Heart right ventricle (tissue), 16 donors: ENCODE data around the gene MCF2L2. TPM values are rescaled to one million over a fixed set of nuclear protein-coding genes. Genes with fewer than 3 reads are reported as not detected.

Experiments
- ATAC-seq, 8 donors: fragments of 200-7000 bp; cut with Tn5 transposase; one replicate each; pipeline ENCODE4 v1.9.1; 2020; ENCODE audit warnings: mild to moderate bottlenecking in 8 of 8, moderate library complexity in 8 of 8, moderate number of reproducible peaks in 1 of 8
- DNase-seq, 2 donors: peaks; one replicate each; pipeline ENCODE4 v3.0.0-alpha.2; 2020
- H3K27ac ChIP-seq, 10 donors: fragments of 200-600 bp; sonication (generic) in 2 of 10; one replicate each; pipeline versions ENCODE4 v1.5.0 to v1.8.0; 2020 to 2022; ENCODE audit warnings: mild to moderate bottlenecking in 3 of 10
- H3K27me3 ChIP-seq, 7 donors: fragments of 200-600 bp; one replicate each; pipeline ENCODE4 v1.8.0; 2021 to 2022; ENCODE audit warnings: mild to moderate bottlenecking in 2 of 7
- H3K36me3 ChIP-seq, 9 donors: fragments of 200-600 bp; sonication (generic) in 1 of 9; one replicate each; pipeline versions ENCODE4 v1.5.0 to v1.8.0; 2020 to 2022; ENCODE audit warnings: mild to moderate bottlenecking in 2 of 9
- H3K4me1 ChIP-seq, 9 donors: fragments of 200-600 bp; sonication (generic) in 1 of 9; one replicate each; pipeline versions ENCODE4 v1.5.0 to v1.8.0; 2020 to 2022; ENCODE audit warnings: mild to moderate bottlenecking in 4 of 9
- H3K4me3 ChIP-seq, 10 donors: fragments of 200-600 bp; sonication (generic) in 2 of 10; one replicate each; pipeline versions ENCODE4 v1.5.0 to v1.8.0; 2020 to 2022; ENCODE audit warnings: mild to moderate bottlenecking in 7 of 10, moderate library complexity in 2 of 10
- H3K9me3 ChIP-seq, 11 donors: fragments of 200-600 bp in 10 of 11; sonication (generic) in 2 of 11; one replicate each; pipeline versions ENCODE4 v1.5.0 to v1.8.0; 2013 to 2022; ENCODE audit warnings: mild to moderate bottlenecking in 2 of 11, control low read depth in 1 of 11, moderate library complexity in 1 of 11
- WGBS, 2 donors: extraction: QIAGEN DNeasy Blood & Tissue Kit; methylation state at CpG; one replicate each; pipeline ENCODE4 v1.1.7; 2013; ENCODE audit warnings: inconsistent platforms in 1 of 2; 5-methylcytosine and 5-hydroxymethylcytosine counted together
- intact Hi-C, 10 donors: fragments of 100-400 bp; cut with DNase I; formaldehyde crosslinking; loops; one replicate each; pipeline versions ENCODE4 v1.11.1 to v1.14.2; 2022
- polyA plus RNA-seq, 2 donors: library from polyadenylated mRNA; stranded (reverse); fragments of 200-250 nt; gene quantifications; one replicate each; pipeline ENCODE4 v1.2.3, GENCODE V29; 2013
- total RNA-seq, 10 donors: library from RNA; stranded (reverse); fragmentation: NEBNext Ultra II Directional in 3 of 10; extraction: Animal tissue kit (Norgen Biotek cat#: 25700) in 3 of 10; gene quantifications; one replicate each; pipeline versions ENCODE4 v1.2.1 to v1.2.4, GENCODE V29; 2021 to 2023
- TF ChIP-seq, protein P1 (sequence below), 9 donors: fragments of 200-600 bp; sonication (generic) in 2 of 9; IDR thresholded peaks; one replicate each; pipeline versions ENCODE4 v1.5.0 to v1.8.0; 2021 to 2022; ENCODE audit warnings: antibody characterized with exemption in 9 of 9, mild to moderate bottlenecking in 5 of 9, moderate library complexity in 1 of 9
- donor health status: Arrhythmogenic right ventricular cardiomyopathy.
- donor health status: ischemic (EF 13 %, LVEDD 7.1; RV severe dilation, severe dysfunction).
- donor health status: healthy with polysubstance abuse.
- donor health status: DM: no; HTN: yes; CAD: no.
- donor health status: DM: no; HTN: no; CAD: no.
- donor health status: ischemic (EF 25% LVEDD 6.9; RV normal size, moderate dysfunction).
- donor health status: ischemic (EF 25% LVEDD 5.7; RV mildly dilated, moderate dysfunction).
- donor health status: healthy.
- donor health status: DM: yes; HTN: yes; CAD: no.
- donor health status: Ischemic cardiomyopathy.
- donor health status: ischemic (EF 35%, LVEDD 5.7; RV mildly dilated, moderate dysfunction).
- donor health status: nonischemic (EF 11% LVEDD 7.7; RV severe dilation, severe dysfunction).
- donor health status: DM: yes; HTN: yes; CAD: no.
- donor health status: PGD.
- donor health status: ischemic (EF 29% LVEDD 5.4; RV normal size, mild dysfunction).
- donor health status: nonischemic (EF 23%, LVEDD 6.1; RV moderate dilation, normal function).

The MCF2L2 gene
- total and polyA plus RNA-seq, 12 donors: 0.09 to 1.5 (median 0.40) TPM; not detected in 1

DNA sequence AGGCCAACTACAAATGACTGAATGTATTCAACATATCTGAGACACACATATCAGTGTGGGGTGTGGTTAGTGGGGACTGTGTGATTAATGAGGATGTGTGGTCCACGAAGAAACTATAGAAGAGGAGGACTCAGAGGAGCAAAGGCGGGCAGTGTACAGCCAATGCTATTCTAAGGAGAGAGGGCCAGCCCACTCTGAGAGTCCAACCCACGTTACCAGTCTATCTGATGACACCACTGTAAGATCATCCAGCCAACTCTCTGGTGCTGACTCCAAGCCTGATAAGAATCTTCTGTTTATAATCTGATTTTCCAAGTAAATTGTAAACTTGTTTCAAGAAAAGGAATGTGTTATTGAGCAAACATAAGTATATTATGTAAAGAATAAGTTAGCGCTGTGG is 47.2 kb downstream of the MCF2L2 start:
- no peak for DNase-seq

DNA sequence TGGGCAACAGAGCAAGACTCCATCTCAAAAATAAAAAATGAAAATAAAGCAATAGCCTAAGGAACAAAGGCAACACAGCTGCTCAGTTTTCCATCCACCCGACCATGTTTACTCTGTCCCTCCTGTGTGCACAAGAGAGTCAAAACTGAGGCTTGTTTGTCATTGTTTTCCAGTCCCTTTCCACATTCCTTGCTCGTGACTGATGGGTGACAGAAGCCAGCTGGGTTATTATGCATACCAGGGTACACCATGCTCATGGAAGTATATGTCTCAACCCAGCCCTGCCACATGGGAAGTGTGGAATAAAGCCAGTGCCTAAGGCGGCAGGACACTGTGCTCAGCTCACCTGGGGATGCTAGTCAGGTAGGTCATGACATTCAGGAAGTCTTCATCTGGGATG is 49.5 kb downstream of the MCF2L2 start:
- H3K36me3 ChIP-seq: no peaks in the 10 kb centered on the region
- WGBS, 2 donors: 77 to 84% methylated on average over 3 of the region's 3 CpGs
- intact Hi-C loops: loop anchor here in 1 of 10 donors (10.0 kb wide), 1 partner anchor 124 kb away; the partner anchor contains the start of gene B3GNT5
- DNase-seq (no peak), ATAC-seq (no peak)
- no peak overlapping the region for H3K27ac ChIP-seq
- no peaks in the 10 kb centered on the region for H3K9me3 ChIP-seq
- no peak overlapping the region for H3K4me3 ChIP-seq
- H3K27me3 ChIP-seq: peaks cover 0 to 6% (median 0%) of the 10 kb centered on the region in 7 donors
- TF ChIP-seq, protein P1, sequence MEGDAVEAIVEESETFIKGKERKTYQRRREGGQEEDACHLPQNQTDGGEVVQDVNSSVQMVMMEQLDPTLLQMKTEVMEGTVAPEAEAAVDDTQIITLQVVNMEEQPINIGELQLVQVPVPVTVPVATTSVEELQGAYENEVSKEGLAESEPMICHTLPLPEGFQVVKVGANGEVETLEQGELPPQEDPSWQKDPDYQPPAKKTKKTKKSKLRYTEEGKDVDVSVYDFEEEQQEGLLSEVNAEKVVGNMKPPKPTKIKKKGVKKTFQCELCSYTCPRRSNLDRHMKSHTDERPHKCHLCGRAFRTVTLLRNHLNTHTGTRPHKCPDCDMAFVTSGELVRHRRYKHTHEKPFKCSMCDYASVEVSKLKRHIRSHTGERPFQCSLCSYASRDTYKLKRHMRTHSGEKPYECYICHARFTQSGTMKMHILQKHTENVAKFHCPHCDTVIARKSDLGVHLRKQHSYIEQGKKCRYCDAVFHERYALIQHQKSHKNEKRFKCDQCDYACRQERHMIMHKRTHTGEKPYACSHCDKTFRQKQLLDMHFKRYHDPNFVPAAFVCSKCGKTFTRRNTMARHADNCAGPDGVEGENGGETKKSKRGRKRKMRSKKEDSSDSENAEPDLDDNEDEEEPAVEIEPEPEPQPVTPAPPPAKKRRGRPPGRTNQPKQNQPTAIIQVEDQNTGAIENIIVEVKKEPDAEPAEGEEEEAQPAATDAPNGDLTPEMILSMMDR (IDR thresholded peaks at IDR 0.05): no peak
- peaks cover 0 to 49% (median 0%) of the 10 kb centered on the region in 9 donors for H3K4me1 ChIP-seq

More for the DNA sequence above, 47.2 kb downstream of the MCF2L2 start:
- no peaks in the 10 kb centered on the region for H3K36me3 ChIP-seq
- H3K4me3 ChIP-seq: no peak overlapping the region
- H3K9me3 ChIP-seq: no peaks in the 10 kb centered on the region
- intact Hi-C loops: loop anchor here in 7 of 10 donors (2.0 to 10.0 kb wide), 6 partner anchors 126 to 666 kb away; partner anchors contain the start of gene B3GNT5 (in 4 of the 7)
- TF ChIP-seq, protein P1 (IDR thresholded peaks at IDR 0.05): no peak
- 70 to 73% methylated on average over 4 of the region's 4 CpGs for WGBS, 2 donors
- peak in 1 of 8 donors; percentile 34 for ATAC-seq
- H3K4me1 ChIP-seq: peaks cover 0 to 44% (median 0%) of the 10 kb centered on the region in 9 donors
- H3K27ac ChIP-seq: no peak overlapping the region
- H3K27me3 ChIP-seq: no peaks in the 10 kb centered on the region

DNA sequence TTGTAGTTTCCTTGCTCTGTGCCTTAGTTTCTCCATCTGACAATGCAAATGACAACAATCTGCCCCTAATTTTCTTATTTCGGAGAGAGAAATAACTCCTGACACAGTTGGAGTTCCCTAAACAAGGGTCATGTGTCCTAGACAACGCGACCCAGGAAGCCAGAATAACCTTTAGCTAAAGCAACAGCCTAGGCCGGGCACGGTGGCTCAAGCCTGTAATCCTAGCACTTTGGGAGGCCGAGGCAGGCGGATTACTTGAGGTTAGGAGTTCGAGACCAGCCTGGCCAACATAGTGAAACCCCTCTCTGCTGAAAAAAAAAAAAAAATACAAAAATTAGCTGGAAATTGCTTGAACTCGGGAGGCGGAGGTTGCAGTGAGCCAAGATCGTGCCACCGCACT is 49.9 kb downstream of the MCF2L2 start:
- Histone ChIP-seq H3K27ac (no peak overlapping the region), H3K27me3 (peaks cover 0 to 6% (median 0%) of the 10 kb centered on the region in 7 donors), H3K4me1 (peaks cover 0 to 49% (median 0%) of the 10 kb centered on the region in 9 donors), H3K36me3 (no peaks in the 10 kb centered on the region), H3K4me3 (no peak overlapping the region), H3K9me3 (no peaks in the 10 kb centered on the region)
- TF ChIP-seq, protein P1 (IDR thresholded peaks at IDR 0.05): no peak
- ATAC-seq (no peak), DNase-seq (no peak)
- intact Hi-C loops: loop anchor here in 1 of 10 donors (10.0 kb wide), 1 partner anchor 124 kb away; the partner anchor contains the start of gene B3GNT5
- 95 to 96% methylated on average over 12 of the region's 12 CpGs for WGBS, 2 donors

DNA sequence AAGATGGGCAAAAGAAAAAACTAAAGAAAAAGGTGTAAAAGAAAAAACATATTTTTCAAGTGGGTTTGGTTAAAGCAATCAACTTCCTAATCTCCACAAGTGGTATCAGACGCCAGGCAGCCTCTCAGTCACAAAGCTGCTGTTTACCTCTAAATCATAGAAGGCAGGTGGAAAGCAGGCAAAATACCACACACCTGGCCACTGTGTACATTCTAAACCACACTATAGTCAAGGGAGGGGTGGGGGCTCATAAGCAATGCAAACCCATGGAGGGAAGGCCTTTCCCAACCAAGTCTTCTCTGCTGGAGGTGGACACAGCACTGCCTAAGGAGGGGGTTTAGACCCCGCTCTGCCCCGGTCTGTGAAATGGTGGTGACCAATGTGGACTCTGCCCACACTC is 50.4 kb downstream of the MCF2L2 start:
- Histone ChIP-seq H3K27me3 (peaks cover 0 to 6% (median 0%) of the 10 kb centered on the region in 7 donors), H3K27ac (no peak overlapping the region), H3K9me3 (no peaks in the 10 kb centered on the region), H3K4me1 (peaks cover 0 to 49% (median 0%) of the 10 kb centered on the region in 9 donors), H3K4me3 (no peak overlapping the region), H3K36me3 (no peaks in the 10 kb centered on the region)
- intact Hi-C loops: loop anchor here in 1 of 10 donors (10.0 kb wide), 1 partner anchor 123 kb away; the partner anchor contains the start of gene B3GNT5
- no peak for ATAC-seq
- TF ChIP-seq, protein P1 (IDR thresholded peaks at IDR 0.05): no peak
- WGBS, 2 donors: 96 to 97% methylated on average over 3 of the region's 3 CpGs
- no peak for DNase-seq
